ENCODE measurements around the gene ARMH1. TPM values are rescaled to one million over a fixed set of nuclear protein-coding genes. Genes with fewer than 3 reads are reported as not detected.

ARMH1 gene
- total RNA-seq, 3 donors from 2014 or later: 1.7 to 4.1 (median 2.3) TPM

DNA sequence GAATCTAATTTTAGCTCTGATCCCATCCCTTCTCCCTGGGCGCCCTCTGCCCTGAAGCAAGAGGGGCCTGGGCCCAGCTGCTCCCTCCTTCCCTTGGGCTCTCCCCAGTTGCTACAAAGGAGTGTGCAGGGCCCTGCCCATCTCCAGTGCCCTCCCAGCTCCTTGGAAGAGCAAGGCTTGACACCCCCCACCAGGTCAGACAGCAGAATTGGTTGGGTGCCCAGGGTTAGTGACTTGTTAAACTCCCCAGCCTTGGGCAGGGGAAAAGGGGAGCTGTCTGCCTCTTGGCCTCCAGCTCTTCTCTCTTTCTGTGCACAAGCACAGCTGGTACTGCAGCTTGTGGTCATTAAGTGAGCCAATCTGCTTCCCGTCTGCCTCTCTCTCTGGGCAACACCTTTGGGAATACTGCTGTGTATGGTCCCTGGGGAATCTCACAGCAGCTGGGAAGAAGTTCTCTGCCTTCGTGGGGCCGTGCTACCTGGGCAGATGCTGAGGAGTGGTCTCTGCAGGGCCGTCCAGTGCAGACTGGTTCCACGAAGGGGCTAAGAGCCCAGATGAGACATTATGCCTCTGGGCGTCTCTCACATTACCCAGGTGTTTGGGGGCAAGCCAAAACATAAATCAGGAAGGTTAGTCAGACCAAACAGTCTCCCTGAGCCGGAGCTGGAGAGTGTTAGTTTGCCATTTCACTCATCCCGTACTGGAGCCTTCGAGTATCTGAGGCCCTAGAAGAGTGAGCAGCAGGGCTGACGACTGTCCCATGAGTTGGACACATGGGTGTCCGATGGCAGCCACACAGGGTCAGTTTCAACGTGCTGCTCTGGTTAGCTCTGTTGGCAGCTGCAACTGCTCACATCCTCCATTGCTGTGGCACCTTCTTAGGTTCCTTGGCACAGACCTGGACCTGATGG, 37.6 kb upstream of the ARMH1 start:
- Histone ChIP-seq H3K4me1 (ENCODE audit: low read depth) (peaks cover 11% of the 10 kb centered on the region), H3K9me3 (no peaks in the 10 kb centered on the region), H3K4me3 (no peak overlapping the region), H3K36me3 (ENCODE audit: low read depth) (no peaks in the 10 kb centered on the region)
- no peak for TF ChIP-seq CTCF (IDR thresholded peaks at IDR 0.05)
- ATAC-seq: no peak
- intact Hi-C loops (cut with DNase I, micrococcal nuclease): no loop called here
- no peak for DNase-seq

DNA sequence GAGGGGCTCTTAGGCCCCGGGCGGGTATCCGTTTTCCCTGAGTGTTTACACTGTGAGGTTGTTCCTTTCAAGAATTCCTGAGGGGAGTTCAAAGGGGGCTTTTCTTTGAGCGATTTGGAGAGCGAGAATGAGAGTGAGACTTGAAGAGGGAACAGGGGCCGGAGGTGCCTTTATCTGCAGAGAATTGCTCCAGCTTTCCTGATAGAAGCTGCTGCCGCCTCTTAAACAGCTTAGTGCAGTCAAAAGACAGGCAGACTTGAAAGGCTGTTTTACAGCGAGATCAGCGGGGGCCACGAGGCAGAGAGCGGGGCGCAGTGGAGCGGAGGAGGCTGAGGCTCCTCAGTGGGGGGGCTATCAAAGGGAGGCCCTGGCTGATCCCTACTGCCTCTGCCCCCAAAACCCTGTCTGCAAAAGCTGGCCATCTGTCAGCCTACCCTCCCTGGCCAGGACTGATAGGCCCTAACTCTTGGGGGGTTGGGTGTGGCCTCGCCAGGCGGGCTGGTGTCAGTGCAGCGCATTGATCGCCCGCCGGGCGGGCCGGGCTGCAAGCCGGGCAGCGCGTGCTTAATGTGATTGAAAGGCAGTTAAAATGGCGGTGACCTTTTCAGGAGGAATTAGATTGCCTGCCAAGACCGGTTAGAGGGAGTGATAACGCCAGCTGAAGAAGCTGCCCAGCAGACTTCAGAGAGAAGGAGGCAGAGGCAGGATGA, 36.7 kb upstream of the ARMH1 start:
- Histone ChIP-seq H3K9me3 (no peaks in the 10 kb centered on the region), H3K4me1 (ENCODE audit: low read depth) (peaks cover 7% of the 10 kb centered on the region), H3K36me3 (ENCODE audit: low read depth) (no peaks in the 10 kb centered on the region), H3K4me3 (no peak overlapping the region)
- intact Hi-C loops (cut with DNase I, micrococcal nuclease): no loop called here
- TF ChIP-seq CTCF (IDR thresholded peaks at IDR 0.05): no peak
- ATAC-seq: no peak
- no peak for DNase-seq

DNA sequence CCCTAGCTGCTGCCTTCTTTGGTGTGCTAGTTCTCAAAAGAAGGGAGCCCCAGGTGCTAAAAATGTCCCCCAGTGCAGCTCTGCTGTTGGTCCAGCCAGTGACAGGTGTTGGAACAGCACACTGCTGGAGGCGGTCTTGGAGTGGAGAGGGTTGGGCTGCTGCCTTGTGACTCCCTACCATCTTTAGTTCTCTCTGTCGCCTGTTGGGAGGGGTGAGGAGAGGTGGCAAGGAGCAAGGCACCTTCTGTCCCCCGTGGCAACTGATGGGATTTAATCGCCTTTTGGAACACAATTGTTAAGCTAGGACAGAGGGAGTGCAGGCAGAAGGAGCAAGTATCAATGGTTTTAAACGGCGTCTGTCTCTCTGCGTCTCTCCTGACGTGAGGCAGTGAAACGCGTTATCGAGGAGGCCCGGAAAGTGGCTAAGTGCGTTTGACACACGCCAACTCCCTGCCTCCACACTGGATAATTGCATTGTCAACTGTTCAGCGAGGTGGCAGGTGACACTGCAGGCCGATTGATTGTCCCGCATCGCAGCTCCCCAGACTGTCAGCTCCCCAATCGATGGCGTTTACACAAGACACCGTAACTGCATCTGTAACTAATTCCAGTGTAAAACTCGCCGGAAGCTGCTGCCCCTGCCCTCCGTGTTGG, 34.2 kb upstream of the ARMH1 start:
- Histone ChIP-seq H3K9me3 (no peaks in the 10 kb centered on the region), H3K4me1 (ENCODE audit: low read depth) (no peaks in the 10 kb centered on the region), H3K36me3 (ENCODE audit: low read depth) (no peaks in the 10 kb centered on the region), H3K4me3 (no peak overlapping the region)
- ATAC-seq (no peak), DNase-seq (no peak)
- no peak for TF ChIP-seq CTCF (IDR thresholded peaks at IDR 0.05)
- intact Hi-C loops (cut with DNase I, micrococcal nuclease): no loop called here

GRCh38 chr1:44641126-44642102, 33.1 kb upstream of the ARMH1 start:
- no peak for DNase-seq
- intact Hi-C loops (cut with DNase I, micrococcal nuclease): no loop called here
- Histone ChIP-seq H3K4me1 (ENCODE audit: low read depth) (no peaks in the 10 kb centered on the region), H3K9me3 (no peaks in the 10 kb centered on the region), H3K4me3 (no peak overlapping the region), H3K36me3 (ENCODE audit: low read depth) (no peaks in the 10 kb centered on the region)
- ATAC-seq: no peak
- no peak for TF ChIP-seq CTCF (IDR thresholded peaks at IDR 0.05)

DNA sequence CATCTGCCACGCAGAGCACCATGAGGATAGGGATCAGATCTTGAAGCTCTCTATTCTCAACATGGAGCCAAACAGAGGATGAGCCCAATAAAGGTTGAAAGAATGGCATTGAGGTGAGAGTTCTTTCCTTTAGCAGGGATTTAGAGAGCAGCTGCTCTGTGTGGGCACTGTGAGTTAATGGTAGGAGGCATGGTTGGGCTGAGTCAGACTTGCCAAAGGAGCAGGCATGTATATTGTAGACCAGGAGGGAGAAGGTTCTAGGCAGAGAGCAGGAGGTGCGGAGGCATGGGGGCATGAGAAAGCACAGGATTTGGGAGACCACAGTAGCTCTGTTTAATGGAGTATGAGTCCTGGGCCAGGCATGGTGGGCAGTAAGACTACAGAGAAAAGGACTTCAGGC, 32.3 kb upstream of the ARMH1 start:
- no peaks in the 10 kb centered on the region for H3K4me1 ChIP-seq (ENCODE audit: low read depth)
- no peak overlapping the region for H3K4me3 ChIP-seq
- intact Hi-C loops (cut with DNase I, micrococcal nuclease): no loop called here
- ATAC-seq (no peak), DNase-seq (no peak)
- H3K36me3 ChIP-seq (ENCODE audit: low read depth): no peaks in the 10 kb centered on the region
- H3K9me3 ChIP-seq: no peaks in the 10 kb centered on the region
- TF ChIP-seq CTCF (IDR thresholded peaks at IDR 0.05): no peak

All from mucosa of descending colon (tissue), 3 donors.